GM19351 (cell line): ENCODE measurements around the gene ZBTB8B.
"Not testable (repeated sequence)": the region's sequence is repeated elsewhere in the genome, so short reads cannot be mapped to it uniquely, and the experiment has no call there.

Experiments used
- ATAC-seq: cut with Tn5 transposase; IDR thresholded peaks from one replicate; pipeline ENCODE4 v1.9.1; 2021; ENCODE audit warnings: mild to moderate bottlenecking, moderate library complexity; ENCODE audit not compliant: unreplicated experiment

Gene ZBTB8B

GRCh38 chr1:32468791-32469190, 3.9 kb downstream of the ZBTB8B start:
- no peak for ATAC-seq

- ATAC-seq: no peak
Measured at GRCh38 chr1:32470431-32470830, 5.6 kb downstream of the ZBTB8B start.

GRCh38 chr1:32470991-32471694, 6.3 kb downstream of the ZBTB8B start:
- ATAC-seq: no peak

- ATAC-seq: no peak
Measured at GRCh38 chr1:32471695-32472362, 7.0 kb downstream of the ZBTB8B start.

DNA sequence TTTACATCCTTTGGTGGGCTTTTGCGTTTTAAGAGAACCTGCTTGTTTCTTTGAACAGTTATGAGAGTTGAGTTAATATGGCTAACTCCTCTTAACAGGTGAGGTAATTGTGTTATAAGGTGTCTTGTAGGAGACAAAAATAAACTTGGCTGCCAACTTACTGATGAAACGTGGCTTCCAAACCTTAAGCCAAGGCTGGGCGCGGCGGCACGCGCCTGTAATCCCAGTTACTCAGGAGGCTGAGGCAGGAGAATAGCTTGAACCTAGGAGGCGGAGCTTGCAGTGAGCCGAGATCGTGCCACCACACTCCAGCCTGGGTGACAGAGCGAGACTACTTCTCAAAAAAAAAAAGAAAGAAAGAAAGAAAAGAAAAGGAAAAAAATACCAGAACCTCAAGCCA, 8.1 kb downstream of the ZBTB8B start:
- not testable (repeated sequence) for ATAC-seq

- ATAC-seq: no peak
Measured at GRCh38 chr1:32474954-32475353, 10.1 kb downstream of the ZBTB8B start.

- no peak for ATAC-seq
Measured at GRCh38 chr1:32480003-32480402, 15.1 kb downstream of the ZBTB8B start.

GRCh38 chr1:32480761-32481160, 15.9 kb downstream of the ZBTB8B start:
- no peak for ATAC-seq

DNA sequence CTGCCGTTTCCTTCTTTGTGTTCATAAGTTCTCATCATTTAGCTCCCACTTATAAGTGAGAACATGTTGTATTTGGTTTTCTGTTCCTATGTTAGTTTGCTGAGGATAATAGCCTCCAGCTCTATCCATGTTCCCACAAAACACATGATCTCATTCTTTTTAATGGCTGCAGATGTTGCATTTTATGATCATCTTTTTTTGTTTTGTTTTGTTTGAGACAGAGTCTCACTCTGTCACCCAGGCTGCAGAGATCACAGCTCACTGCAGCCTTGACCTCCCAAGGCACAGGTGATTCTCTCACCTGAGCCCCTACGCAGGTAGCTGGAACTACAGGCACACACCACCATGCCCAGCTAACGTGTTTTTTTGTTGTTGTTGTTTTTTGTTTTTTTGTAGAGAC, 16.9 kb downstream of the ZBTB8B start:
- not testable (repeated sequence) for ATAC-seq

DNA sequence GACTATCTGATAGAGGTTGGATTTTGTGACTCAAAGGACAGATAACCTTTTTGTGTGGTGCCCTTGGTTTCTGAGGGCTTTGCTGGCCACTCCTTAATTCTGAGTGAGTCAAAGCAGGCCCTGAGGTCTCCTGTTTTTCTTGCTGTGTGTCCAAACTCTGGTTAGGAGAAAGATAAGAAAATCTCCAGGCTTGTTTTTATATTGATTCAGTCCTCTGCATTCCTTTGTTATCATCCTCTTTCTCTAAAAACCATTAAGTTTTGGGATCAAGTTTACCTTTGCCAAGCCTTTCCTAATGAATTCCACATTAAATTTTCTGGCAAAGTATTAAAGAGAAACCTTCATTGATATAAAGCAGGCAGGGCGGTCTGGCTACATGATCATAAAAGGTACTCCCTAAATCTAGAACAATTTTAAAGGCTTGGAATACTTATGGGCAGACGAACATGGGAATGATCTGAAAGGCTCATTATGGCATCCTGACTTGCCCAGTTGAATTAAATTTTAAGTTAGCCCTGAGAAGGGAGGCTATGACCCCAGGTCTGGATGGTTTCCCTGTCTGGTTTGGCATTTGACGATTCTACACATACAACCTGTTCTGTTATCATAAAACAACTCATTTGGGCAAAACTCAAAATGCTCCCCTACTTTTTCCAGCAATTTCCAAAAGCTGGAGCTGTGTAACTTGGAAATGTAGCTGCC, 20.8 kb downstream of the ZBTB8B start:
- ATAC-seq: no peak

GRCh38 chr1:32486463-32487113, 21.7 kb downstream of the ZBTB8B start:
- no peak for ATAC-seq

DNA sequence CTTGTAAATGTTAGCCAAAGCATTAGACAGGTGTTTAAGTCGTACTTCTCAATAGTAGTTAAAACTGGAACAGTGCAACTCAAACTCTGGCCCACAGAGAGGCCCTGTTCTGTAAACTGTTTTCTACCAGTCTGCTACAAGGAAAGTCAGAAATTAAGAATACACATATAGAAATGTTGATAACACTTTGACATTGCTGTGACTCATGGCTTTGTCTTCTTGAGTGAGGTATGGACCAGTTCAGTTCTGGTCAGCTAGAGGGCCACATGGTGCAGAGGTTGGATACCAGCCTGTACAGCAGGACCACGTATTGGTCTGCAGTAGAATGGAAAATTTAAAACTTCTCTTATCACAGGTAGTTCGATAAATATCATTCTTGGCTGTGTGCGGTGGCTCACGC, 22.3 kb downstream of the ZBTB8B start:
- ATAC-seq: no peak

DNA sequence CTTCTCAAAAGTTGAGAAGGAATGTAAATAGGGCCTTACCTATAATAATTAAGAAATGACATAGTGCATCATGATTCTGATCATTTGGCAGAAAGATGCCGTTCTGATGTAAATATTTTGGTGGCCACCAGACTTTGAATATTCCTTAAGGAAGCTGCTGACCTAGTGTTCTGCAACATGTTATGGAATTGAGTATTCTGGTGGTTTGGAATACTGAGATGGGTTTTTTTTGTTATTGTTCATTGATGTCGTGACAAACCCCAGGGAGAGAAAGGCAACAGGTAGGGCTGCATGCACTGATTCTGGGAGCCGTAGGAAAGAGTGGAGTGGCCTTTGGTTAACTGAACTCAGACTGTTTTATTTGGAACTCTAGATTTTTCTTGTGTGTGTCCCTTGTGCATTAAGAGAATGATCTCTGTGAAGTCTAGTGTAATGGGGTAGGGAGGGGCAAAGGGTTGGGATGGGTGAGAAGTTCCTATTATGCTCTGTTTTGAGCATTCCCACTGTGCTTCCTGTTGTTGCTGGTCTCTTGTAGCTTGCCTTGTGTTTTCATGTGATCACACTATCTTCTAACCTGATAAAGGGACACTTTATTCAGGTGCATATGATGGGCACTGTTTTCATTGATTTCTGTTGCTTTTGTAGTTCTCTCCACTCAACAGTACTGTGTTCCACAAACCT, 25.0 kb downstream of the ZBTB8B start:
- no peak for ATAC-seq

- ATAC-seq: no peak
Measured at GRCh38 chr1:32491386-32491785, 26.5 kb downstream of the ZBTB8B start.

- ATAC-seq: no peak
Measured at GRCh38 chr1:32494196-32494595, 29.3 kb downstream of the ZBTB8B start.

DNA sequence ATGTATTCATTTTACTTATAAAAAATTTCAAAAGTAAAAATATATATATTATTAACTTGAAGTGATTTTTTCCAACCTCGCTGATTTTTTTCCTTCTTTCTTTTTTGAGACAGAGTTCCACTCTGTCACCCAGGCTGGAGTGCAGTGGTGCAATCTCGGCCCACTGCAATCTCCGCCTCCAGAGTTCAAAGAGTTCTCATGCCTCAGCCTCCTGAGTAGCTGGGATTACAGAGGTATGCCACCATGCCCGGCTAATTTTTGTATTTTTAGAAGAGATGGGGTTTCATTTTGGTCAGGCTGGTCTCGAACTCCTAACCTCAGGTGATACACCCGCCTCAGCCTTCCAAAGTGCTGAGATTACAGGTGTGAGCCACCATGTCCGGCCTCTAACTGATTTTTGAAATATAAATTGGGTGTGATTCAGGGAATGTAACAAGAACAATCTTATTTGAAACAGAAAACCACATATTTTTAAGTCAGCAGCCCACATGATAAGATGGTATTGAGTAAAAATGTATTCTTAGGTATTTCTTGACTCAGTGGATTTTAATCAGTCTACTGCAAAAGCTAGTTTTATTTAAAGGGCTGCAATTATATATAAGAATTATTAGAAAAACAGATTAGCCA, 30.0 kb downstream of the ZBTB8B start:
- no peak for ATAC-seq

GRCh38 chr1:32496127-32496526, 31.3 kb downstream of the ZBTB8B start:
- no peak for ATAC-seq

- ATAC-seq: no peak
Measured at GRCh38 chr1:32498751-32499150, 33.9 kb downstream of the ZBTB8B start.

DNA sequence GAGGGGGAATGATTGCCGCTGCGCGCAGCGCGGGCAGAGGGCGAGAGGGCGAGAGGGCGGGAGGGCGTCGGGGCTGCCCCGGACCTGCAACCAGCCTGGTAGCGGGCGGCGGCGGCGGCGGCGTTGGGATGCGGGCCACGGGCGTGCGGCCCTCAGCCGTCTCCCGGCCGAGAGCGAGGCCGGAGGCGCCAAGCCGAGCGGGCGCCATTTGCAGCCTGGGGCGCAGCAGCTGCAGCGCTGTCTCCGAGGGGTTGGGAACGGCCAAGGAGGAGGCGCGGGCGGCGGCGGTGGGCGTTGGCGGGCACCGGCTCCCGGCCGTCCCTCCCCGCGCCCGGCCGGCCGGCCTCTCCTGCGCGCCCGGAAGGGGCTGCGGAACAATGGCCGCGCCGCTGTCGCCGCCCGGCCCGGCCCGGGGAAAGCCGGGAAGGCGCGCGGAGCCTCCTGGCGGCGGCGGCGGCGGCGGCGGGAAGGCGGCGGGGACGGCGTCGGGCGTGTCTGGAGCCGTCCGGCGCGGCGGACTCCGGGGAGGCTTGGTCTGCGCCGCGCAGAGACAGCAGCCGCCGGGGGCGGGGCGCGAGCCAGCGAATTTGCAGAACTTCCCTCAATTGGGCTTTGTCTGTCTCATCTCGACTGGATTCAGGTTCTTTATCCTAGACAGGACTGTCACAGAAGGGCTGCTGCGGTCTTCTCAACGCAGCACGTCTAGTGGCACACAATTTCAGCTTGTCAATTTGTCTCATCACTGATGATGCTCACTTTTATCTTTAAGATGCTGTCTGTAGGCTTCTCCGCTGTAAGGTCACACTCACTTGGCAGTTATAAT, 35.7 kb downstream of the ZBTB8B start:
- peak; percentile 58 for ATAC-seq

- ATAC-seq: no peak
Measured at GRCh38 chr1:32501865-32502264, 37.0 kb downstream of the ZBTB8B start.
